Spleen (tissue), 13 donors: ENCODE data around the gene SELP. TPM values are rescaled to one million over a fixed set of nuclear protein-coding genes. Genes with fewer than 3 reads are reported as not detected.
"Not testable (repeated sequence)": the region's sequence is repeated elsewhere in the genome, so short reads cannot be mapped to it uniquely, and the experiment has no call there.

ENCODE experiments used
- DNase-seq: peaks from one replicate; pipeline ENCODE4 v3.0.0-alpha.2; 2020
- H3K27ac ChIP-seq, 8 donors: fragments of 200-600 bp; sonication (generic) in 7 of 8; 1 replicate in 4 of 8; 2 replicates in 4 of 8; pipeline versions ENCODE4 v1.5.0 to v1.8.0; 2016 to 2021; ENCODE audit warnings: inconsistent platforms in 4 of 8, mild to moderate bottlenecking in 4 of 8, moderate library complexity in 1 of 8
- H3K27me3 ChIP-seq, 7 donors: fragments of 200-600 bp; sonication (generic) in 6 of 7; replicated peaks in 1 of 7; 1 replicate in 4 of 7; 2 replicates in 3 of 7; pipeline versions ENCODE4 v1.5.0 to v1.8.0; 2016 to 2021; ENCODE audit warnings: inconsistent platforms in 3 of 7, mild to moderate bottlenecking in 1 of 7
- H3K36me3 ChIP-seq, 6 donors: fragments of 200-600 bp; sonication (generic) in 5 of 6; 1 replicate in 4 of 6; 2 replicates in 2 of 6; pipeline versions ENCODE4 v1.5.0 to v1.8.0; 2016 to 2021; ENCODE audit warnings: inconsistent platforms in 2 of 6
- H3K4me1 ChIP-seq, 6 donors: fragments of 200-600 bp; sonication (generic) in 5 of 6; 1 replicate in 3 of 6; 2 replicates in 3 of 6; pipeline versions ENCODE4 v1.5.0 to v1.8.0; 2016 to 2021; ENCODE audit warnings: inconsistent platforms in 3 of 6
- H3K4me3 ChIP-seq, 8 donors: fragments of 200-600 bp; sonication (generic) in 7 of 8; 1 replicate in 4 of 8; 2 replicates in 4 of 8; pipeline versions ENCODE4 v1.5.0 to v1.8.0; 2016 to 2021; ENCODE audit warnings: inconsistent platforms in 4 of 8, mild to moderate bottlenecking in 4 of 8, moderate library complexity in 2 of 8
- H3K9me3 ChIP-seq, 8 donors: fragments of 200-600 bp; sonication (generic) in 7 of 8; 1 replicate in 4 of 8; 2 replicates in 4 of 8; pipeline versions ENCODE4 v1.5.0 to v1.8.0; 2016 to 2021; ENCODE audit warnings: inconsistent platforms in 4 of 8
- CTCF ChIP-seq, 11 experiments: fragments of 200-600 bp in 7 of 11; fragments of 450-650 bp in 4 of 11; sonication (generic) in 4 of 11; IDR thresholded peaks in 8 of 11; conservative IDR thresholded peaks in 3 of 11; 1 replicate in 7 of 11; 2 replicates in 4 of 11; pipeline versions ENCODE4 v1.4.0 to v1.8.0; 2016 to 2021; ENCODE audit warnings: antibody characterized with exemption in 11 of 11, inconsistent platforms in 4 of 11, mild to moderate bottlenecking in 1 of 11
- POLR2A ChIP-seq, 3 donors: fragments of 450-650 bp; IDR thresholded peaks; one replicate each; pipeline ENCODE4 v1.5.1; 2017; ENCODE audit warnings: antibody characterized with exemption in 3 of 3, mild to moderate bottlenecking in 1 of 3
- POLR2AphosphoS5 ChIP-seq, 3 donors: sonication (generic); formaldehyde crosslinking; IDR thresholded peaks; one replicate each; pipeline ENCODE4 v1.5.1; 2017; ENCODE audit warnings: antibody characterized with exemption in 3 of 3
- WGBS, 5 donors: extraction: QIAGEN DNeasy Blood & Tissue Kit in 3 of 5; methylation state at CpG; one replicate each; pipeline versions ENCODE4 v1.1.5 to v1.1.7; 2013 to 2018; 5-methylcytosine and 5-hydroxymethylcytosine counted together
- intact Hi-C: fragments of 100-400 bp; cut with DNase I; formaldehyde crosslinking; loops from one replicate; pipeline ENCODE4 v1.15.0; 2023; ENCODE audit warnings: low total_unique reads
- long read RNA-seq, 2 donors: transcript quantifications; one replicate each; lab custom pipeline, GENCODE V29; 2026
- polyA plus RNA-seq, 3 donors: library from polyadenylated mRNA; stranded (reverse); fragments of 200-250 nt; gene quantifications; one replicate each; pipeline ENCODE4 v1.2.1, GENCODE V29; 2013
- total RNA-seq, 7 donors: library from RNA; depleted of rRNA in 3 of 7; stranded (reverse); fragments of >200 nt in 3 of 7; fragmentation: NEBNext Ultra II Directional in 4 of 7; extraction: Animal tissue kit (Norgen Biotek cat#: 25700) in 4 of 7; gene quantifications; one replicate each; pipeline versions ENCODE4 v1.1.0 to v1.2.1, GENCODE V29; 2016 to 2021
- donor health status: healthy with polysubstance abuse.
- donor health status: DM: no; HTN: no; CAD: no; lungs with moderate emphysema.
- donor health status: DM: no; HTN: no; CAD: no.
- donor health status: Bipolar disorder and iron deficiency.
- donor health status: healthy.
- donor health status: DM: no; HTN: no; CAD: no.
- donor health status: DM: yes; HTN: yes; CAD: no.

The SELP gene
- 1 to 10 TPM; 3.1 to 7.6 (median 4.7) TPM for total RNA-seq
- polyA plus RNA-seq: 1 to 10 TPM in 2 of 3 donors, under 1 TPM in 1; 0.97 to 1.3 (median 1.2) TPM
- long read RNA-seq, donor 1, partial matches to known transcripts: 0 of 1 reads
- long read RNA-seq, donor 1, other reads (novel, unspliced or antisense): 0 of 1 reads
- long read RNA-seq, donor 2: 0 reads

GRCh38 chr1:169630006-169630405, at the start of gene SELP:
SELP (minus strand) TSS chr1:169630124; CDS start chr1:169630074, 50 bp downstream.
- DNase-seq: no peak
- no peak for TF ChIP-seq CTCF (IDR thresholded peaks at IDR 0.05 in 8 of 11, conservative IDR thresholded peaks at IDR 0.05 in 3 of 11)
- TF ChIP-seq POLR2AphosphoS5 (IDR thresholded peaks at IDR 0.05): no peak
- TF ChIP-seq POLR2A (IDR thresholded peaks at IDR 0.05): no peak
- Histone ChIP-seq H3K9me3 (peaks cover 0 to 24% (median 20%) of the 10 kb centered on the region in 8 donors), H3K4me3 (no peak within 1 kb of the TSS), H3K36me3 (no peaks in the 10 kb centered on the region), H3K27ac (no peak within 1 kb of the TSS), H3K4me1 (peaks cover 0 to 6% (median 0%) of the 10 kb centered on the region in 6 donors), H3K27me3 (no peaks in the 10 kb centered on the region)
- 77 to 100% (median 93%) methylated on average over 1 of the region's 1 CpG for WGBS, 5 donors
- intact Hi-C loops: no loop called here

DNA sequence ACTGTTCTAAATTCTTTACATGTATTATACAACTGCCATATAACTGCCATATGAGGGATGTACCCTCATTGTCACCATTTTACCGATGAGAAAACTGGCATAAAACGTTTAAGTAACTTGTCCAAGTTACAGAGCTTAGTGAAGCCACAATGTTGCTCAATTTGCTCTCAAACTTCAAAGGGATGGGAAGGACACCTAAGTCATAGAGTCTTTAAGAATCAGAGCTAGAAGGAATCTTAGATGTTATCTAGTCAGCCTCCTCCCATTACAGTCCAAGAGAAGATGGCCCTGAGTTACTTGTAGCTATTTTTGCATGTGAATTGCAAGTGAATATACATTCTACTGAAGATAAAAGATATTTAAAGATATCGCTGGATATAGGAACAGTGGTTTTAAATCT, 49.8 kb upstream of the SELP start:
- Histone ChIP-seq H3K27me3 (no peaks in the 10 kb centered on the region), H3K27ac (peak overlapping the region in 6 of 8 donors; percentile 17 to 85 (median 68)), H3K4me1 (peaks cover 4 to 92% (median 50%) of the 10 kb centered on the region in 6 donors), H3K9me3 (no peaks in the 10 kb centered on the region), H3K4me3 (no peak overlapping the region), H3K36me3 (no peaks in the 10 kb centered on the region)
- no peak for TF ChIP-seq POLR2A (IDR thresholded peaks at IDR 0.05)
- TF ChIP-seq CTCF (IDR thresholded peaks at IDR 0.05 in 8 of 11, conservative IDR thresholded peaks at IDR 0.05 in 3 of 11): no peak
- no peak for TF ChIP-seq POLR2AphosphoS5 (IDR thresholded peaks at IDR 0.05)
- DNase-seq: no peak
- 56 to 84% (median 72%) methylated on average over 3 of the region's 3 CpGs for WGBS, 5 donors
- intact Hi-C loops: no loop called here

- H3K27me3 ChIP-seq: no peaks in the 10 kb centered on the region
- peaks cover 0 to 9% (median 2%) of the 10 kb centered on the region in 8 donors for H3K9me3 ChIP-seq
- H3K27ac ChIP-seq: peak overlapping the region in 5 of 8 donors; percentile 1 to 43 (median 25)
- no peak for DNase-seq
- peaks cover under 1 to 69% (median 34%) of the 10 kb centered on the region in 6 donors for H3K4me1 ChIP-seq
- TF ChIP-seq POLR2A (IDR thresholded peaks at IDR 0.05) (no peak), CTCF (IDR thresholded peaks at IDR 0.05 in 8 of 11, conservative IDR thresholded peaks at IDR 0.05 in 3 of 11) (no peak), POLR2AphosphoS5 (IDR thresholded peaks at IDR 0.05) (no peak)
- WGBS, 5 donors: 15 to 43% (median 29%) methylated on average over 2 of the region's 2 CpGs
- intact Hi-C loops: no loop called here
- no peak overlapping the region for H3K4me3 ChIP-seq
- H3K36me3 ChIP-seq: no peaks in the 10 kb centered on the region
Measured at GRCh38 chr1:169676001-169676400, 46.1 kb upstream of the SELP start.

DNA sequence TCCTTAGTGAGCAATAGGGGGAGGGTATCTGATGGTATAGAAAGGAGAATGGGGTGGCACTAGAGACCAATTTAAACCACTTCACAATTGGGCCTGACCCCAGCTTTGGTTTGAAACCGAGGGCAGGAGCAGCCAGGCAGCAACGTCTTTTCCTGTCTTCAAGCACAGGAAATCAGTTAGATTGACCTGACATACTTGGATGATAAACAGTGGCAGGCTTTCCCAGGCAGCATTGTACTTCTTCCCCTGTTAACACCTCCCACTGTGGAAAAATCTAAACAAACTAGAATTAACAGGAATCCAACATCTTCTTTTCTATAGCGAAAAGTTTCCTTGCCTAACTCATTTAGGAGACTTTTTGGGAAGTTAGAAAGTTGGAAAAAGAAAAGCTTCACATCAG, 40.9 kb upstream of the SELP start:
- no peaks in the 10 kb centered on the region for H3K27me3 ChIP-seq
- peaks cover 0 to 9% (median 2%) of the 10 kb centered on the region in 8 donors for H3K9me3 ChIP-seq
- 9 to 24% (median 13%) methylated on average over 3 of the region's 3 CpGs for WGBS, 5 donors
- no peaks in the 10 kb centered on the region for H3K36me3 ChIP-seq
- DNase-seq: no peak
- intact Hi-C loops: no loop called here
- TF ChIP-seq POLR2AphosphoS5 (IDR thresholded peaks at IDR 0.05) (no peak), POLR2A (IDR thresholded peaks at IDR 0.05) (no peak), CTCF (IDR thresholded peaks at IDR 0.05 in 8 of 11, conservative IDR thresholded peaks at IDR 0.05 in 3 of 11) (no peak)
- peaks cover 0 to 56% (median 17%) of the 10 kb centered on the region in 6 donors for H3K4me1 ChIP-seq
- no peak overlapping the region for H3K4me3 ChIP-seq
- H3K27ac ChIP-seq: peak overlapping the region in 7 of 8 donors; percentile 3 to 62 (median 13)

GRCh38 chr1:169670244-169670643, 40.3 kb upstream of the SELP start:
- DNase-seq, H3K4me3 ChIP-seq, H3K27me3 ChIP-seq, intact Hi-C loops, H3K36me3 ChIP-seq, H3K9me3 ChIP-seq: not testable (repeated sequence)
- H3K27ac ChIP-seq: peak overlapping the region in 6 of 8 donors; percentile 3 to 62 (median 21)
- H3K4me1 ChIP-seq: peaks cover 0 to 50% (median 15%) of the 10 kb centered on the region in 6 donors
- WGBS, 5 donors: 93 to 99% (median 97%) methylated on average over 3 of the region's 3 CpGs

- intact Hi-C loops, H3K36me3 ChIP-seq, H3K9me3 ChIP-seq, H3K27me3 ChIP-seq: not testable (repeated sequence)
- WGBS, 5 donors: 59 to 87% (median 80%) methylated on average over 14 to 27 of the region's 28 CpGs
- DNase-seq: peak; percentile 82
- H3K4me3 ChIP-seq: peak overlapping the region in 1 of 8 donors; percentile 28
- H3K27ac ChIP-seq: peak overlapping the region in 7 of 8 donors; percentile 62 to 89 (median 78)
- peaks cover 0 to 49% (median 15%) of the 10 kb centered on the region in 6 donors for H3K4me1 ChIP-seq
Measured at GRCh38 chr1:169667699-169668596, 38.0 kb upstream of the SELP start.
